Sigmoid colon (tissue), 7 donors: ENCODE results near the gene TMEM109. TPM values are rescaled to one million over a fixed set of nuclear protein-coding genes. Genes with fewer than 3 reads are reported as not detected.

ENCODE experiments used
- DNase-seq: peaks from one replicate; pipeline ENCODE4 v3.0.0-alpha.2; 2019
- H3K27ac ChIP-seq, 4 donors: fragments of 200-600 bp; sonication (generic); one replicate each; pipeline ENCODE4 v1.5.1; 2016 to 2019; ENCODE audit warnings: mild to moderate bottlenecking in 1 of 4
- H3K27me3 ChIP-seq, 3 donors: fragments of 200-600 bp; sonication (generic); one replicate each; pipeline ENCODE4 v1.5.1; 2019; ENCODE audit warnings: mild to moderate bottlenecking in 1 of 3
- H3K36me3 ChIP-seq, 4 donors: fragments of 200-600 bp; sonication (generic); one replicate each; pipeline ENCODE4 v1.5.1; 2016 to 2019
- H3K4me1 ChIP-seq, 4 donors: fragments of 200-600 bp; sonication (generic); one replicate each; pipeline ENCODE4 v1.5.1; 2017 to 2019
- H3K4me3 ChIP-seq, 4 donors: fragments of 200-600 bp; sonication (generic); one replicate each; pipeline ENCODE4 v1.5.1; 2017 to 2019; ENCODE audit warnings: mild to moderate bottlenecking in 2 of 4, moderate library complexity in 1 of 4
- H3K9me3 ChIP-seq, 4 donors: fragments of 200-600 bp in 3 of 4; sonication (generic) in 3 of 4; one replicate each; pipeline versions ENCODE4 v1.5.1 to v1.6.1; 2013 to 2019
- CTCF ChIP-seq, 4 experiments: fragments of 450-650 bp in 3 of 4; fragments of 200-600 bp in 1 of 4; IDR thresholded peaks; one replicate each; pipeline ENCODE4 v1.5.1; 2016 to 2019; ENCODE audit warnings: antibody characterized with exemption in 4 of 4, mild to moderate bottlenecking in 3 of 4, moderate library complexity in 2 of 4
- EP300 ChIP-seq, 4 donors: sonication (generic); formaldehyde crosslinking; IDR thresholded peaks; one replicate each; pipeline ENCODE4 v1.6.1; 2017; ENCODE audit warnings: antibody characterized with exemption in 4 of 4
- POLR2A ChIP-seq, 2 donors: fragments of 450-650 bp; IDR thresholded peaks; one replicate each; pipeline ENCODE4 v1.6.1; 2016; ENCODE audit warnings: antibody characterized with exemption in 2 of 2, mild to moderate bottlenecking in 2 of 2, moderate library complexity in 2 of 2
- POLR2AphosphoS5 ChIP-seq, 4 donors: sonication (generic); formaldehyde crosslinking; IDR thresholded peaks; one replicate each; pipeline ENCODE4 v1.6.1; 2017; ENCODE audit warnings: antibody characterized with exemption in 4 of 4
- WGBS, 2 donors: extraction: QIAGEN DNeasy Blood & Tissue Kit; methylation state at CpG; one replicate each; pipeline ENCODE4 v1.1.7; 2013; 5-methylcytosine and 5-hydroxymethylcytosine counted together
- intact Hi-C: fragments of 100-400 bp; cut with DNase I; formaldehyde crosslinking; loops from one replicate; pipeline ENCODE4 v1.15.1; 2023
- polyA plus RNA-seq, 3 donors: library from polyadenylated mRNA; stranded (reverse); fragments of 200-250 nt; gene quantifications; one replicate each; pipeline ENCODE4 v1.2.3, GENCODE V29; 2013
- total RNA-seq, 4 donors: library from RNA; depleted of rRNA; stranded (reverse); fragments of >200 nt; gene quantifications; one replicate each; pipeline ENCODE4 v1.1.0, GENCODE V29; 2016
- donor health status: healthy with polysubstance abuse.
- donor health status: Bipolar disorder and iron deficiency.
- donor health status: healthy.

Gene TMEM109
- total and polyA plus RNA-seq, 7 donors: 16.2 to 115 (median 86.2) TPM

- Histone ChIP-seq H3K36me3 (peaks cover 0 to 37% (median 6%) of the 10 kb centered on the region in 4 donors), H3K27ac (peak overlapping the region in 1 of 4 donors; percentile 17), H3K27me3 (no peaks in the 10 kb centered on the region), H3K9me3 (no peaks in the 10 kb centered on the region), H3K4me3 (no peak overlapping the region), H3K4me1 (peaks cover 0 to 27% (median 23%) of the 10 kb centered on the region in 4 donors)
- intact Hi-C loops: no loop called here
- WGBS, 2 donors: 48 to 59% methylated on average over 2 of the region's 2 CpGs
- no peak for TF ChIP-seq EP300 (IDR thresholded peaks at IDR 0.05)
- no peak for DNase-seq
These were observed 33.7 kb downstream of the TMEM109 start for GRCh38 chr11:60947700-60948099.

- H3K27me3 ChIP-seq: no peaks in the 10 kb centered on the region
- H3K36me3 ChIP-seq: peaks cover 0 to 33% (median 5%) of the 10 kb centered on the region in 4 donors
- peak; percentile 63 for DNase-seq
- H3K27ac ChIP-seq: peak overlapping the region; percentile 15 to 54 (median 49)
- TF ChIP-seq EP300 (IDR thresholded peaks at IDR 0.05) (no peak), CTCF (IDR thresholded peaks at IDR 0.05) (no peak)
- H3K9me3 ChIP-seq: no peaks in the 10 kb centered on the region
- H3K4me1 ChIP-seq: peaks cover 0 to 31% (median 25%) of the 10 kb centered on the region in 4 donors
- peak overlapping the region in 2 of 4 donors; percentile 5 to 9 for H3K4me3 ChIP-seq
- 87 to 93% methylated on average over 5 of the region's 5 CpGs for WGBS, 2 donors
- intact Hi-C loops: no loop called here
These were observed 34.3 kb downstream of the TMEM109 start for GRCh38 chr11:60948250-60948649.

- 84 to 87% methylated on average over 6 of the region's 6 CpGs for WGBS, 2 donors
- Histone ChIP-seq H3K27ac (peak overlapping the region; percentile 5 to 87 (median 81)), H3K4me3 (peak overlapping the region in 3 of 4 donors; percentile 51 to 59 (median 57)), H3K36me3 (peaks cover 0 to 17% (median 0%) of the 10 kb centered on the region in 4 donors), H3K27me3 (no peaks in the 10 kb centered on the region), H3K4me1 (peaks cover 0 to 31% (median 25%) of the 10 kb centered on the region in 4 donors), H3K9me3 (no peaks in the 10 kb centered on the region)
- peak; percentile 68 for DNase-seq
- no peak for TF ChIP-seq EP300 (IDR thresholded peaks at IDR 0.05)
- TF ChIP-seq POLR2AphosphoS5 (IDR thresholded peaks at IDR 0.05): no peak
- intact Hi-C loops: loop anchor here (2.0 kb wide), 1 partner anchor 35 kb away; the partner anchor contains the start of gene TMEM109
These were observed 36.1 kb downstream of the TMEM109 start for GRCh38 chr11:60950024-60950423.

GRCh38 chr11:60950933-60951605 lies 37.1 kb downstream of the TMEM109 start:
- no peaks in the 10 kb centered on the region for H3K9me3 ChIP-seq
- H3K27me3 ChIP-seq: no peaks in the 10 kb centered on the region
- peak overlapping the region; percentile 79 to 87 (median 82) for H3K27ac ChIP-seq
- peaks cover 0 to 31% (median 25%) of the 10 kb centered on the region in 4 donors for H3K4me1 ChIP-seq
- H3K4me3 ChIP-seq: peak overlapping the region; percentile 39 to 59 (median 54)
- no peak for DNase-seq
- TF ChIP-seq POLR2AphosphoS5 (IDR thresholded peaks at IDR 0.05) (no peak), POLR2A (IDR thresholded peaks at IDR 0.05) (no peak), EP300 (IDR thresholded peaks at IDR 0.05) (no peak), CTCF (IDR thresholded peaks at IDR 0.05) (no peak)
- peaks cover 0 to 7% (median 0%) of the 10 kb centered on the region in 4 donors for H3K36me3 ChIP-seq
- 11 to 30% methylated on average over 86 of the region's 86 CpGs for WGBS, 2 donors
- intact Hi-C loops: loop anchor here (2.0 kb wide), 1 partner anchor 36 kb away; the partner anchor contains the start of gene TMEM109

GRCh38 chr11:60951606-60951903 lies 37.6 kb downstream of the TMEM109 start:
- Histone ChIP-seq H3K9me3 (no peaks in the 10 kb centered on the region), H3K27me3 (no peaks in the 10 kb centered on the region), H3K4me3 (peak overlapping the region; percentile 39 to 59 (median 54)), H3K36me3 (peaks cover 0 to 2% (median 0%) of the 10 kb centered on the region in 4 donors), H3K27ac (peak overlapping the region; percentile 79 to 87 (median 82)), H3K4me1 (peaks cover 0 to 31% (median 25%) of the 10 kb centered on the region in 4 donors)
- 14 to 34% methylated on average over 8 of the region's 8 CpGs for WGBS, 2 donors
- intact Hi-C loops: loop anchor here (2.0 kb wide), 1 partner anchor 37 kb away; the partner anchor contains the start of gene TMEM109
- TF ChIP-seq EP300 (IDR thresholded peaks at IDR 0.05) (no peak), POLR2AphosphoS5 (IDR thresholded peaks at IDR 0.05) (no peak), CTCF (IDR thresholded peaks at IDR 0.05) (no peak), POLR2A (IDR thresholded peaks at IDR 0.05) (no peak)
- DNase-seq: no peak
